ENCODE data around the gene TBL1X. TPM values are rescaled to one million over a fixed set of nuclear protein-coding genes. Genes with fewer than 3 reads are reported as not detected.

TBL1X gene
- total RNA-seq, 2 experiments from 2014 or later, result 16.1 to 35.7 TPM

- intact Hi-C loops (cut with micrococcal nuclease; ENCODE audit: unreplicated experiment), result no loop called here
- no peaks in the 10 kb centered on the region for H3K36me3 ChIP-seq (ENCODE audit: insufficient read depth, low read length)
- no peaks in the 10 kb centered on the region for H3K9me2 ChIP-seq (ENCODE audit: insufficient read depth, low read length)
- ChIA-PET POLR2A (no interaction called here), CTCF (ENCODE audit: unreplicated experiment) (no interaction called here)
- no peak overlapping the region for H3K4me3 ChIP-seq (ENCODE audit: low read depth, low read length, poor library complexity, severe bottlenecking)
- DNase-seq (ENCODE audit: low spot score), result no peak
- peaks cover 8% of the 10 kb centered on the region for H3K4me1 ChIP-seq (ENCODE audit: insufficient read depth, low read length, poor library complexity, severe bottlenecking)
- BruUV-seq (replicated peaks), result no TSS peak
- no peak overlapping the region for H3K27ac ChIP-seq (ENCODE audit: low read depth, low read length, poor library complexity, severe bottlenecking)
- no peaks in the 10 kb centered on the region for H3K79me2 ChIP-seq (ENCODE audit: insufficient read depth, low read depth, low read length)
- TF ChIP-seq, protein P1, sequence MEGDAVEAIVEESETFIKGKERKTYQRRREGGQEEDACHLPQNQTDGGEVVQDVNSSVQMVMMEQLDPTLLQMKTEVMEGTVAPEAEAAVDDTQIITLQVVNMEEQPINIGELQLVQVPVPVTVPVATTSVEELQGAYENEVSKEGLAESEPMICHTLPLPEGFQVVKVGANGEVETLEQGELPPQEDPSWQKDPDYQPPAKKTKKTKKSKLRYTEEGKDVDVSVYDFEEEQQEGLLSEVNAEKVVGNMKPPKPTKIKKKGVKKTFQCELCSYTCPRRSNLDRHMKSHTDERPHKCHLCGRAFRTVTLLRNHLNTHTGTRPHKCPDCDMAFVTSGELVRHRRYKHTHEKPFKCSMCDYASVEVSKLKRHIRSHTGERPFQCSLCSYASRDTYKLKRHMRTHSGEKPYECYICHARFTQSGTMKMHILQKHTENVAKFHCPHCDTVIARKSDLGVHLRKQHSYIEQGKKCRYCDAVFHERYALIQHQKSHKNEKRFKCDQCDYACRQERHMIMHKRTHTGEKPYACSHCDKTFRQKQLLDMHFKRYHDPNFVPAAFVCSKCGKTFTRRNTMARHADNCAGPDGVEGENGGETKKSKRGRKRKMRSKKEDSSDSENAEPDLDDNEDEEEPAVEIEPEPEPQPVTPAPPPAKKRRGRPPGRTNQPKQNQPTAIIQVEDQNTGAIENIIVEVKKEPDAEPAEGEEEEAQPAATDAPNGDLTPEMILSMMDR (conservative IDR thresholded peaks at IDR 0.05; ENCODE audit: low read length), result no peak
- TF ChIP-seq EZH2phosphoT487 (IDR thresholded peaks at IDR 0.05; ENCODE audit: borderline replicate concordance, low read depth, low read length), result no peak
- H3K4me2 ChIP-seq (ENCODE audit: low read length), result no peak overlapping the region
- H3K9me3 ChIP-seq (ENCODE audit: low read length), result no peaks in the 10 kb centered on the region
- no peaks in the 10 kb centered on the region for H4K20me1 ChIP-seq (ENCODE audit: insufficient read depth, low read length)
- H2AFZ ChIP-seq (ENCODE audit: low read length), result no peak overlapping the region
Observed at GRCh38 chrX:9664224-9664623, 199.4 kb downstream of the TBL1X start.

DNA sequence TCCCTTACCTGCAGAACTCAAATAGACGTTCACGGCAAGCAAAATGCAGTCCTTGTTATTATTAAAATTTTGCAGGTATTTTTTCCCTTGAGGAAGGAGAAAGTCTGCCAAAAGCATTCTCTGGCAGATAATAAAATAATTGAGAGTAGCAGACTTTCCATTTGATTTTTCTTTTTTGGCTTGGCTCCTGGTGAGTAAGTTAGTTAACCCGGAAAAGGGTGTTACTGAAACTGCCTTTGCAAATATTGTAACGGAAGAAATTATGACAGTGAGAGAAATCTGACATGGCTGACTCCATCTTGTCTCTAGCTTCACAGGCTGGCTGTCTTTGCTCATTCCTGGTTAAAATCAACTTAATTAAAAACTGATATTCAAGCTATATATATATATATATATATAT, 200.3 kb downstream of the TBL1X start:
- intact Hi-C loops (cut with micrococcal nuclease; ENCODE audit: unreplicated experiment), result no loop called here
- Histone ChIP-seq H3K9me2 (ENCODE audit: insufficient read depth, low read length) (no peaks in the 10 kb centered on the region), H3K79me2 (ENCODE audit: insufficient read depth, low read depth, low read length) (no peaks in the 10 kb centered on the region), H4K20me1 (ENCODE audit: insufficient read depth, low read length) (no peaks in the 10 kb centered on the region), H3K4me2 (ENCODE audit: low read length) (no peak overlapping the region), H2AFZ (ENCODE audit: low read length) (no peak overlapping the region), H3K4me1 (ENCODE audit: insufficient read depth, low read length, poor library complexity, severe bottlenecking) (peaks cover 8% of the 10 kb centered on the region), H3K4me3 (ENCODE audit: low read depth, low read length, poor library complexity, severe bottlenecking) (no peak overlapping the region), H3K9me3 (ENCODE audit: low read length) (no peaks in the 10 kb centered on the region), H3K27ac (ENCODE audit: low read depth, low read length, poor library complexity, severe bottlenecking) (no peak overlapping the region), H3K36me3 (ENCODE audit: insufficient read depth, low read length) (no peaks in the 10 kb centered on the region)
- ChIA-PET CTCF (ENCODE audit: unreplicated experiment) (no interaction called here), POLR2A (no interaction called here)
- BruUV-seq (replicated peaks), result no TSS peak
- TF ChIP-seq, protein P1 (conservative IDR thresholded peaks at IDR 0.05; ENCODE audit: low read length), result no peak
- TF ChIP-seq EZH2phosphoT487 (IDR thresholded peaks at IDR 0.05; ENCODE audit: borderline replicate concordance, low read depth, low read length), result no peak
- no peak for DNase-seq (ENCODE audit: low spot score)

DNA sequence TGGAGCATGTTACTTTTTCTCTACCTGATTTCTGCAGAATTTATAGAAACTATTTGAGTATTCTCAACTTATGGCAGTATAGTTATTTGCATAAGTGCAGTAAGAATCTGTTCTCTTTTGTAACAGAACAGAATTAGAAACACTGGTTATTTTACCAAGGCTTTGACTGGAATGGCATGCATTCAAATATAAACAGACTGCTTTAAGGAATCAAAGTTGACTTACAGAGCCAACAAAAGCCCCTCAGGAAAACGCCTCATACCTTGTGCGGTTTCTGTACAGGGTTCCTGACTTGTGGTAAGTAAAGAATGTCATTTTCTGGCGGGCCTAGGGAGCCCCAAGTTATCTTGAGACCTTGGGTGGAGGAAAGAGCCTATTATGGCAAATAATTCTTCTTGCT, 203.7 kb downstream of the TBL1X start:
- no peak overlapping the region for H3K27ac ChIP-seq (ENCODE audit: low read depth, low read length, poor library complexity, severe bottlenecking)

More for the DNA sequence above, 203.7 kb downstream of the TBL1X start:
- no TSS peak for BruUV-seq (replicated peaks)
- H3K9me3 ChIP-seq (ENCODE audit: low read length), result no peaks in the 10 kb centered on the region
- H2AFZ ChIP-seq (ENCODE audit: low read length), result no peak overlapping the region
- ChIA-PET CTCF (ENCODE audit: unreplicated experiment) (no interaction called here), POLR2A (interaction anchor here (1.1 kb wide), 1 partner anchor 9 kb away, joined by 3 read pairs; no protein-coding TSS in a partner anchor)
- H3K4me2 ChIP-seq (ENCODE audit: low read length), result 0 out of 2 replicates have a peak overlapping the region, but pooled peaks have one; percentile 16
- intact Hi-C loops (cut with micrococcal nuclease; ENCODE audit: unreplicated experiment), result no loop called here
- no peak for TF ChIP-seq EZH2phosphoT487 (IDR thresholded peaks at IDR 0.05; ENCODE audit: borderline replicate concordance, low read depth, low read length)
- TF ChIP-seq, protein P1 (conservative IDR thresholded peaks at IDR 0.05; ENCODE audit: low read length), result no peak
- peaks cover 8% of the 10 kb centered on the region for H3K4me1 ChIP-seq (ENCODE audit: insufficient read depth, low read length, poor library complexity, severe bottlenecking)
- DNase-seq (ENCODE audit: low spot score), result no peak
- H3K9me2 ChIP-seq (ENCODE audit: insufficient read depth, low read length), result no peaks in the 10 kb centered on the region
- H3K79me2 ChIP-seq (ENCODE audit: insufficient read depth, low read depth, low read length), result no peaks in the 10 kb centered on the region
- H3K36me3 ChIP-seq (ENCODE audit: insufficient read depth, low read length), result no peaks in the 10 kb centered on the region
- H4K20me1 ChIP-seq (ENCODE audit: insufficient read depth, low read length), result no peaks in the 10 kb centered on the region
- H3K4me3 ChIP-seq (ENCODE audit: low read depth, low read length, poor library complexity, severe bottlenecking), result no peak overlapping the region

Measured in OCI-LY7 (cell line).